Activated CD4-positive, alpha-beta T cell treated with anti-CD3 and anti-CD28 coated beads, Interleukin-2, amount 50 U/mL, for 1 hour (primary cell): Measurements from ENCODE around the gene IL22RA2.
A peak's percentile ranks its signal among the peaks of the same experiment; 100 is the strongest.
"Not testable (repeated sequence)": the region's sequence is repeated elsewhere in the genome, so short reads cannot be mapped to it uniquely, and the experiment has no call there.

Source experiments
- DNase-seq: peaks from one replicate; pipeline ENCODE4 v3.0.0-alpha.2; 2020

Gene IL22RA2

GRCh38 chr6:137119196-137120104, 54.0 kb downstream of the IL22RA2 start:
- no peak for DNase-seq

- DNase-seq = no peak
These were observed 55.9 kb downstream of the IL22RA2 start for GRCh38 chr6:137117581-137117980.

GRCh38 chr6:137116807-137117206, 56.6 kb downstream of the IL22RA2 start:
- DNase-seq = no peak

GRCh38 chr6:137115658-137116057, 57.8 kb downstream of the IL22RA2 start:
- no peak for DNase-seq

- no peak for DNase-seq
These were observed 61.4 kb downstream of the IL22RA2 start for GRCh38 chr6:137112067-137112355.

- no peak for DNase-seq
These were observed 62.0 kb downstream of the IL22RA2 start for GRCh38 chr6:137111296-137112066.

- DNase-seq = no peak
These were observed 65.7 kb downstream of the IL22RA2 start for GRCh38 chr6:137107767-137108105.

GRCh38 chr6:137107047-137107766, 66.2 kb downstream of the IL22RA2 start:
- DNase-seq = not testable (repeated sequence)

- no peak for DNase-seq
These were observed 67.3 kb downstream of the IL22RA2 start for GRCh38 chr6:137106183-137106582.

- no peak for DNase-seq
These were observed 68.1 kb downstream of the IL22RA2 start for GRCh38 chr6:137105375-137105774.

- no peak for DNase-seq
These were observed 68.5 kb downstream of the IL22RA2 start for GRCh38 chr6:137104926-137105325.

GRCh38 chr6:137102851-137103492, 70.5 kb downstream of the IL22RA2 start:
- no peak for DNase-seq

- no peak for DNase-seq
These were observed 71.2 kb downstream of the IL22RA2 start for GRCh38 chr6:137102050-137102848.

GRCh38 chr6:137099689-137100403, 73.6 kb downstream of the IL22RA2 start:
- no peak for DNase-seq

GRCh38 chr6:137097526-137097925, 75.9 kb downstream of the IL22RA2 start:
- DNase-seq = no peak

GRCh38 chr6:137097057-137097456, 76.4 kb downstream of the IL22RA2 start:
- no peak for DNase-seq

GRCh38 chr6:137095651-137096238, 77.7 kb downstream of the IL22RA2 start:
- DNase-seq = no peak

- DNase-seq = no peak
These were observed 78.4 kb downstream of the IL22RA2 start for GRCh38 chr6:137095093-137095492.

GRCh38 chr6:137094411-137095008, 78.9 kb downstream of the IL22RA2 start:
- peak; percentile 47 for DNase-seq
